Measurements from ENCODE around the gene PHGDH.

The PHGDH gene

DNA sequence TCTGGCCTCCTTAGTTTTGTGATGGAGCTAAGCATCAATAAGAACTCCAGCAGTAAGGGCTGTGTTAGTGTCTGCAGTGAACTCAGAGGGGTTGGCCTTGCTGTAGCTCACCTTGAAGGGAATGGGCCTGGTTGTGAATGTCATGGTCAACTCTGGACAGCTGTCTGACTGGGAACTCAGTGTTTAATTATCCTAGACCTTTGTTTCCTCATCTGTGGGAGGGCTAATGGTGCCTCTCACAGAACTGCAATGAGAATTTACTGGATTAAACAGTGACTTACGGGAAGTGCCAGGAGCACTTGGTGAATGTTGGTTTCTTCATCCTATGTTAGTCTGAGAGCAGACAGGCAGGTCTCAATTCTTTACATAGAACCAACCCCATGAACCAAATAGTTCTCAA is 33.3 kb downstream of the PHGDH start:
- no peak for FAIRE-seq
- TF ChIP-seq POLR2AphosphoS5 (IDR thresholded peaks at IDR 0.05; ENCODE audit: low read depth, low read length) (no peak), POLR2A (IDR thresholded peaks at IDR 0.05; ENCODE audit: low read depth, low read length) (no peak), TAF1 (IDR thresholded peaks at IDR 0.05; ENCODE audit: borderline replicate concordance, low read depth, low read length) (no peak)
- DNase-seq (ENCODE audit: insufficient read length): no peak

DNA sequence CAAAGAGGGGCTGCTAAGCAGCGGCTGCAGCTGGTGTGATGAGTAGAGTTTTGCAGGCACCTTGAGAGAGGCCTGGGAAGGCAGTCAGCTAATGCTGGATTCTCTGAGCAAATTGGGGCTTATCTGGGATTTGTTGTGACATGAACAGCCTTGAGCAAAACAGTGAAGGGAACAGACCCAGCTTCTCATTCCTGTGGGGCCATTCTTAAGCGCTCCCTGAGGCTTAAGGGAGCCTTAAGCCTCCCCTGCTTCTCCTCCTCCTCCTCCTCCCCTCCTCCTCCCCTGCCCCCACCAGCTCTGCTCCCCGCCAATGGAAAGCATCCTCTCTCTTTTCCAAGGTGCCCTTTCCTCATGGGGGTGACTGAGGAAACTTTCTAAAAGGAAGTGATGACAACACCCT is 35.7 kb downstream of the PHGDH start:
- DNase-seq (ENCODE audit: insufficient read length) (no peak), FAIRE-seq (no peak)
- TF ChIP-seq POLR2A (IDR thresholded peaks at IDR 0.05; ENCODE audit: low read depth, low read length) (no peak), TAF1 (IDR thresholded peaks at IDR 0.05; ENCODE audit: borderline replicate concordance, low read depth, low read length) (no peak), POLR2AphosphoS5 (IDR thresholded peaks at IDR 0.05; ENCODE audit: low read depth, low read length) (no peak)

DNA sequence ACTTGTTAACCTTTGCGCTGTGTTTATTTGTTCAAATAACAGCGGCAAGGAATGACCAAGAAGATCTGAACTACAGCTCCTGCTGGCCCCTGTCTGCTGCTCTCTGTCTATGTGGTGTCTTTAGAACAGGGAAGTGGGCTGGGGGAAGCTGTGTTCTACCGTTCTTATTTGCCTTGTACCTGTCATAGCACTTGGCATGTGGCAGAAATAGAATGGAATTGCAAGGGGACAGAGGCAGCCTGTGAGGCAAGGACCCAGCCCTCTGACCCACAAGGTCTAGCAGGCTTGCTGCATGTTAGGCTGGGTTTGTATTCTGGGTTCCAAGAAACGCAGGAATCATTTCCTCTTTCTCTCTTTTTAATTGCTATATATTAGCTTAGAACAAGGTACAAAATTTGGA is 36.3 kb downstream of the PHGDH start:
- DNase-seq (ENCODE audit: insufficient read length) (no peak), FAIRE-seq (no peak)
- TF ChIP-seq POLR2A (IDR thresholded peaks at IDR 0.05; ENCODE audit: low read depth, low read length) (no peak), TAF1 (IDR thresholded peaks at IDR 0.05; ENCODE audit: borderline replicate concordance, low read depth, low read length) (no peak), POLR2AphosphoS5 (IDR thresholded peaks at IDR 0.05; ENCODE audit: low read depth, low read length) (no peak)

DNA sequence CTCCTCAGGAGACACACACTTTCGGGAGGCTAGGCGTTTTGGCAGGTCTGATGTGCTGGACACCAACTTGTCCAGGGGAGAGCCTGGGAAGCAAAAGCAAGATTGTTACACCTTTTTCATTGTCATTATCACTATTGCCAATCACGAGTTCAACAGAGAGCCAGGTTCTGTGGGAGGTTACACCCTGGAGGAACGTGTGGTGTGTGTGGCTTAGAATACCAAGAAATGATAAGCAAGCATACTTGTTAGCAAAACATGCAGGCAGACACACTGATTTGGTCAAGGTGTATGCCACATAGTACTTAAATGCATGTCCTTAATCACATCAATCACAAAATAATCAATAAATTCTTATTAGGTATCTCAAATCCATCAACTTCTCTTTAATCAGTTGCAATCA is 40.9 kb downstream of the PHGDH start:
- FAIRE-seq (no peak), DNase-seq (ENCODE audit: insufficient read length) (no peak)
- no peak for TF ChIP-seq POLR2A (IDR thresholded peaks at IDR 0.05; ENCODE audit: low read depth, low read length)
- TF ChIP-seq TAF1 (IDR thresholded peaks at IDR 0.05; ENCODE audit: borderline replicate concordance, low read depth, low read length): no peak
- no peak for TF ChIP-seq POLR2AphosphoS5 (IDR thresholded peaks at IDR 0.05; ENCODE audit: low read depth, low read length)

GRCh38 chr1:119758584-119758983 is 46.9 kb downstream of the PHGDH start:
- no peak for DNase-seq (ENCODE audit: insufficient read length)
- TF ChIP-seq POLR2AphosphoS5 (IDR thresholded peaks at IDR 0.05; ENCODE audit: low read depth, low read length) (no peak), POLR2A (IDR thresholded peaks at IDR 0.05; ENCODE audit: low read depth, low read length) (no peak), TAF1 (IDR thresholded peaks at IDR 0.05; ENCODE audit: borderline replicate concordance, low read depth, low read length) (no peak)
- FAIRE-seq: no peak

- TF ChIP-seq TAF1 (IDR thresholded peaks at IDR 0.05; ENCODE audit: borderline replicate concordance, low read depth, low read length): no peak
- no peak for TF ChIP-seq POLR2AphosphoS5 (IDR thresholded peaks at IDR 0.05; ENCODE audit: low read depth, low read length)
- TF ChIP-seq POLR2A (IDR thresholded peaks at IDR 0.05; ENCODE audit: low read depth, low read length): no peak
- DNase-seq (ENCODE audit: insufficient read length): no peak
- FAIRE-seq: no peak
Measured at GRCh38 chr1:119762409-119762808, 50.7 kb downstream of the PHGDH start.

DNA sequence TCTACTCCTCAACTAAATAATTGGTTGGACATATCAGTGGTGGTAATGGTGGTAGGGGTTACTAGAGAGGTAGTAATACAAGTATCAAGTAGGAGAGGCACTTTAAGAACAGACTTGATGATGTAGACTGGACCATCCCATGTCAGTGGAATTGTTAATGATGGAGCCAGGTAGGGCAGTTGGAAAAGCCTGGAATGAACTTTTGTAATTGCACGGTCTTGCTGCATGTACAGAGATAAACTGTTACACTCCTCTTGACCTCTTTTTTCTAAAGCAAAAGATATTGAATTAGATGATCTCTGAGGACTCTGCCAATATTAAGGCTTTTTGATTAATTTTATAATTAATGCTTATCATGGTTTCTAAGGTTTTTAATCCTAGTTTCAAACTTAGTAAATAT is 51.2 kb downstream of the PHGDH start:
- TF ChIP-seq POLR2A (IDR thresholded peaks at IDR 0.05; ENCODE audit: low read depth, low read length): no peak
- no peak for TF ChIP-seq TAF1 (IDR thresholded peaks at IDR 0.05; ENCODE audit: borderline replicate concordance, low read depth, low read length)
- no peak for TF ChIP-seq POLR2AphosphoS5 (IDR thresholded peaks at IDR 0.05; ENCODE audit: low read depth, low read length)
- FAIRE-seq (no peak), DNase-seq (ENCODE audit: insufficient read length) (no peak)

DNA sequence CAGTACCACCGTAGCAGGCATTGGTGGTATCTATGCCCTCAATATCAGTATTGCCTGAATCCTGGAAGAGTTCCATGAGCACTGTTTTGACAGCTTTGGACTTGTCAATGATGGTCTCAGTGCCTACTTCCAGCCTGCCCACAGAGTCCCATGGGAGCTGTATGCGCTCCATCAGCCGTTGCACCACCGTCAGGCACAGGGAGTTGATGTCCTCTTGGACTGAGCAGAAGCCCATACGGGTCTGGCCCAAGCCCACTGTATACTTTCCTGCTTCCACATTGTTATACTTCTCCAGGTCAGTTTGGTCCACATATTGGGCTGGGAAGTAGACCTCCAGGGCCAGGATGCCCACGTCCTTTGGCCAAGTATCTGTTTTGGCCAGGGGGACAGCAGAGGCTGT is 52.5 kb downstream of the PHGDH start:
- no peak for FAIRE-seq
- TF ChIP-seq POLR2AphosphoS5 (IDR thresholded peaks at IDR 0.05; ENCODE audit: low read depth, low read length): no peak
- no peak for TF ChIP-seq TAF1 (IDR thresholded peaks at IDR 0.05; ENCODE audit: borderline replicate concordance, low read depth, low read length)
- TF ChIP-seq POLR2A (IDR thresholded peaks at IDR 0.05; ENCODE audit: low read depth, low read length): no peak
- no peak for DNase-seq (ENCODE audit: insufficient read length)

DNA sequence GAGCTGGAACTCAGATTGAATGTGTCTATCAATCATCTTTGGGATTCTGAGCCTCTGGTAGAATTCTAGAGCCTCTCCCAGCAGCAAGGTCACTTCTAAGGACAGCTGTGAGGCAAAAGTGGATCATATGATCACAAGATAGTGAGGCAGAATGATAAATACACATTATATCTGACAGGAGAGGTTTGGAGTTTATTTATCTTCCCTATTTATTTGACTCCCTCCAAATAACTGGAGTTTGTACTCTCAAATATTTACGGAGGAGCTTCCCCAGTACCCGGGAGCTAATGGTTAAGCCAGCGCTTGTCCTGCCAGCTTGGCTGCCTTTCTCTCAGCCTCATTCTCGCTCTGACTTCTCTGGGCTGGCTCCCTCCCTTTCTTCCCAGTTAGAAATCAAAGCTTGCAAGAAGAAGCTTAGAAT is 54.6 kb downstream of the PHGDH start:
- FAIRE-seq (no peak), DNase-seq (ENCODE audit: insufficient read length) (no peak)
- no peak for TF ChIP-seq TAF1 (IDR thresholded peaks at IDR 0.05; ENCODE audit: borderline replicate concordance, low read depth, low read length)
- TF ChIP-seq POLR2A (IDR thresholded peaks at IDR 0.05; ENCODE audit: low read depth, low read length): no peak
- no peak for TF ChIP-seq POLR2AphosphoS5 (IDR thresholded peaks at IDR 0.05; ENCODE audit: low read depth, low read length)

GRCh38 chr1:119767486-119767885 is 55.8 kb downstream of the PHGDH start:
- FAIRE-seq (no peak), DNase-seq (ENCODE audit: insufficient read length) (no peak)
- TF ChIP-seq POLR2A (IDR thresholded peaks at IDR 0.05; ENCODE audit: low read depth, low read length) (no peak), POLR2AphosphoS5 (IDR thresholded peaks at IDR 0.05; ENCODE audit: low read depth, low read length) (no peak), TAF1 (IDR thresholded peaks at IDR 0.05; ENCODE audit: borderline replicate concordance, low read depth, low read length) (no peak)

DNA sequence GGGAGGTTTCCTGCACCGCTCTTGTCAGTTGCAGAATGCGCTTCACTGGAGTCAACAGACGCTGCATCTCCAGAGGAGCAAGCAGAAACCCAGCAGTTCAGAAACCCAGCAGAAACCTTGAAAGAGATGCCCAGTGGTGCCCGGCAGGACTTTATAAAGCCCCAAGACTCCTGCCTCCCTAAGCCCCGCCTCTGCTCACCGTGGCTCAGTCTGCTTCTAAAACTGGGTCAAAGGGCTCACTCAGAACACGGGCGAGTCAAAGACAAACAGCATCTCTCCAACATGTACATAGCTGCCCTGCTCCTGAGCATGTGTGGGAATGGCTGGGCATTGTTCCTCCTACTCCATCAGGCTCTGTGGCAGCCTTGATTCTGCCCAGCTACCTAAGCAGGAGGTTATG is 57.0 kb downstream of the PHGDH start, which contains the start of gene HMGCS2:
Gene HMGCS2, minus strand, starts transcription at position 128 of the 400 bp plus-strand sequence. Its CDS starts 61 bp downstream, at position 67.
- TF ChIP-seq TAF1 (IDR thresholded peaks at IDR 0.05; ENCODE audit: borderline replicate concordance, low read depth, low read length) (no peak), POLR2A (IDR thresholded peaks at IDR 0.05; ENCODE audit: low read depth, low read length) (no peak), POLR2AphosphoS5 (IDR thresholded peaks at IDR 0.05; ENCODE audit: low read depth, low read length) (no peak)
- no peak for FAIRE-seq
- DNase-seq (ENCODE audit: insufficient read length): no peak

- DNase-seq (ENCODE audit: insufficient read length) (no peak), FAIRE-seq (no peak)
- TF ChIP-seq TAF1 (IDR thresholded peaks at IDR 0.05; ENCODE audit: borderline replicate concordance, low read depth, low read length) (no peak), POLR2AphosphoS5 (IDR thresholded peaks at IDR 0.05; ENCODE audit: low read depth, low read length) (no peak), POLR2A (IDR thresholded peaks at IDR 0.05; ENCODE audit: low read depth, low read length) (no peak)
Measured at GRCh38 chr1:119771016-119771415, 59.3 kb downstream of the PHGDH start.

GRCh38 chr1:119771770-119772169 is 60.0 kb downstream of the PHGDH start:
- TF ChIP-seq POLR2AphosphoS5 (IDR thresholded peaks at IDR 0.05; ENCODE audit: low read depth, low read length) (no peak), POLR2A (IDR thresholded peaks at IDR 0.05; ENCODE audit: low read depth, low read length) (no peak)
- DNase-seq (ENCODE audit: insufficient read length) (no peak), FAIRE-seq (no peak)

Measured in GM12892 (cell line).